Mucosa of stomach (tissue), 1 donor: ENCODE measurements around the gene CYSRT1.
"Not testable (repeated sequence)": the region's sequence is repeated elsewhere in the genome, so short reads cannot be mapped to it uniquely, and the experiment has no call there.

ENCODE experiments used
- H3K27me3 ChIP-seq: one replicate; pipeline ENCODE4 v1.7.0; 2013; ENCODE audit warnings: mild to moderate bottlenecking, low read length; ENCODE audit not compliant: control insufficient read depth, insufficient read depth
- H3K36me3 ChIP-seq: one replicate; pipeline ENCODE4 v1.7.0; 2013; ENCODE audit warnings: low read length; ENCODE audit not compliant: control insufficient read depth, insufficient read depth
- H3K4me1 ChIP-seq: one replicate; pipeline ENCODE4 v1.7.0; 2013; ENCODE audit warnings: mild to moderate bottlenecking, low read length; ENCODE audit not compliant: control insufficient read depth, insufficient read depth
- H3K4me3 ChIP-seq: one replicate; pipeline ENCODE4 v1.7.0; 2013; ENCODE audit warnings: low read length
- H3K9ac ChIP-seq: one replicate; pipeline ENCODE4 v1.7.0; 2013; ENCODE audit warnings: mild to moderate bottlenecking, low read length, moderate library complexity
- H3K9me3 ChIP-seq: one replicate; pipeline ENCODE4 v1.7.0; 2013; ENCODE audit warnings: mild to moderate bottlenecking, low read length, moderate library complexity; ENCODE audit not compliant: control insufficient read depth
- donor health status: Pancreatic carcinoma.

The CYSRT1 gene

GRCh38 chr9:137251194-137251461 is 26.2 kb downstream of the CYSRT1 start, which contains the start of gene STPG3:
Gene STPG3, plus strand, starts transcription at chr9:137251286. Its CDS starts 1 bp downstream, at chr9:137251287.
- no peaks in the 10 kb centered on the region for H3K27me3 ChIP-seq
- no peaks in the 10 kb centered on the region for H3K9me3 ChIP-seq
- no peaks in the 10 kb centered on the region for H3K36me3 ChIP-seq
- H3K4me3 ChIP-seq, result no peak within 1 kb of the TSS
- peaks cover 22% of the 10 kb centered on the region for H3K4me1 ChIP-seq
- H3K9ac ChIP-seq, result no peak within 1 kb of the TSS

GRCh38 chr9:137251490-137252268 is 26.7 kb downstream of the CYSRT1 start:
- Histone ChIP-seq H3K36me3 (no peaks in the 10 kb centered on the region), H3K27me3 (no peaks in the 10 kb centered on the region), H3K9me3 (no peaks in the 10 kb centered on the region), H3K4me1 (peaks cover 27% of the 10 kb centered on the region), H3K9ac (no peak overlapping the region), H3K4me3 (no peak overlapping the region)

GRCh38 chr9:137252555-137253506 is 27.9 kb downstream of the CYSRT1 start:
- no peaks in the 10 kb centered on the region for H3K36me3 ChIP-seq
- H3K4me3 ChIP-seq, result no peak overlapping the region
- no peaks in the 10 kb centered on the region for H3K27me3 ChIP-seq
- no peak overlapping the region for H3K9ac ChIP-seq
- no peaks in the 10 kb centered on the region for H3K9me3 ChIP-seq
- peaks cover 31% of the 10 kb centered on the region for H3K4me1 ChIP-seq

GRCh38 chr9:137253717-137254623 is 29.0 kb downstream of the CYSRT1 start:
- H3K4me1 ChIP-seq, result peaks cover 31% of the 10 kb centered on the region
- no peaks in the 10 kb centered on the region for H3K36me3 ChIP-seq
- no peaks in the 10 kb centered on the region for H3K27me3 ChIP-seq
- H3K4me3 ChIP-seq, result peak overlapping the region; percentile 50
- peak overlapping the region; percentile 65 for H3K9ac ChIP-seq
- H3K9me3 ChIP-seq, result no peaks in the 10 kb centered on the region

- Histone ChIP-seq H3K4me3 (peak within 1 kb of the TSS; percentile 50), H3K9ac (peak within 1 kb of the TSS; percentile 69), H3K36me3 (no peaks in the 10 kb centered on the region), H3K4me1 (peaks cover 31% of the 10 kb centered on the region), H3K9me3 (no peaks in the 10 kb centered on the region), H3K27me3 (no peaks in the 10 kb centered on the region)
Observed at GRCh38 chr9:137254624-137255447, 29.9 kb downstream of the CYSRT1 start, which contains the start of gene NELFB. Gene NELFB, plus strand, starts transcription at chr9:137255327.

- H3K4me1 ChIP-seq, result peaks cover 31% of the 10 kb centered on the region
- H3K9ac ChIP-seq, result peak overlapping the region; percentile 69
- no peaks in the 10 kb centered on the region for H3K36me3 ChIP-seq
- no peaks in the 10 kb centered on the region for H3K27me3 ChIP-seq
- peak overlapping the region; percentile 44 for H3K4me3 ChIP-seq
- H3K9me3 ChIP-seq, result no peaks in the 10 kb centered on the region
Observed at GRCh38 chr9:137255448-137256114, 30.6 kb downstream of the CYSRT1 start.

- no peaks in the 10 kb centered on the region for H3K9me3 ChIP-seq
- H3K4me1 ChIP-seq, result peaks cover 31% of the 10 kb centered on the region
- H3K4me3 ChIP-seq, result peak overlapping the region; percentile 44
- no peaks in the 10 kb centered on the region for H3K27me3 ChIP-seq
- H3K36me3 ChIP-seq, result no peaks in the 10 kb centered on the region
- peak overlapping the region; percentile 69 for H3K9ac ChIP-seq
Observed at GRCh38 chr9:137256362-137256761, 31.4 kb downstream of the CYSRT1 start.

- Histone ChIP-seq H3K27me3 (no peaks in the 10 kb centered on the region), H3K9ac (no peak overlapping the region), H3K4me1 (peaks cover 31% of the 10 kb centered on the region), H3K36me3 (no peaks in the 10 kb centered on the region), H3K9me3 (no peaks in the 10 kb centered on the region), H3K4me3 (no peak overlapping the region)
Observed at GRCh38 chr9:137256856-137257255, 31.9 kb downstream of the CYSRT1 start.

GRCh38 chr9:137262173-137262908 is 37.4 kb downstream of the CYSRT1 start:
- H3K36me3 ChIP-seq, result not testable (repeated sequence)

GRCh38 chr9:137262909-137263285 is 37.9 kb downstream of the CYSRT1 start:
- H3K9me3 ChIP-seq, result no peaks in the 10 kb centered on the region
- no peak overlapping the region for H3K4me3 ChIP-seq
- H3K27me3 ChIP-seq, result no peaks in the 10 kb centered on the region
- no peak overlapping the region for H3K9ac ChIP-seq
- H3K36me3 ChIP-seq, result peaks cover 4% of the 10 kb centered on the region
- peaks cover 2% of the 10 kb centered on the region for H3K4me1 ChIP-seq

More at GRCh38 chr9:137262173-137262908, 37.4 kb downstream of the CYSRT1 start:
- H3K9me3 ChIP-seq, H3K9ac ChIP-seq, H3K27me3 ChIP-seq, H3K4me1 ChIP-seq, H3K4me3 ChIP-seq: not testable (repeated sequence)
